Karpas-422 (cell line): ENCODE data around the gene LCN1. TPM values are rescaled to one million over a fixed set of nuclear protein-coding genes. Genes with fewer than 3 reads are reported as not detected.
"Not testable (repeated sequence)": the region's sequence is repeated elsewhere in the genome, so short reads cannot be mapped to it uniquely, and the experiment has no call there.

ENCODE experiments used
- DNase-seq: peaks from one replicate; pipeline ENCODE4 v3.0.0-alpha.2; 2015
- H2AFZ ChIP-seq: fragments of 200-600 bp; sonication (generic); 2 replicates; pipeline ENCODE4 v1.6.1; 2014; ENCODE audit warnings: antibody characterized with exemption, low read length, mixed read lengths
- H3K27ac ChIP-seq: fragments of 200-600 bp; sonication (generic); 2 replicates; pipeline ENCODE4 v1.5.1; 2014; ENCODE audit warnings: mild to moderate bottlenecking, low read length, moderate library complexity
- H3K27me3 ChIP-seq: fragments of 200-600 bp; sonication (generic); 2 replicates; pipeline ENCODE4 v1.6.1; 2014; ENCODE audit warnings: low read length, mixed read lengths
- H3K36me3 ChIP-seq: fragments of 200-600 bp; sonication (generic); 2 replicates; pipeline ENCODE4 v1.6.1; 2014; ENCODE audit warnings: low read length, mixed read lengths; ENCODE audit not compliant: insufficient read depth
- H3K4me1 ChIP-seq: fragments of 200-600 bp; sonication (generic); 2 replicates; pipeline ENCODE4 v1.6.1; 2014; ENCODE audit warnings: mild to moderate bottlenecking, low read length, mixed read lengths
- H3K4me2 ChIP-seq: fragments of 200-600 bp; sonication (generic); 2 replicates; pipeline ENCODE4 v1.6.1; 2014; ENCODE audit warnings: low read length, low read depth, mild to moderate bottlenecking; ENCODE audit not compliant: poor library complexity, severe bottlenecking
- H3K4me3 ChIP-seq: fragments of 200-600 bp; sonication (generic); 2 replicates; pipeline ENCODE4 v1.5.1; 2014; ENCODE audit warnings: mild to moderate bottlenecking, antibody characterized with exemption, low read length, mixed read lengths
- H3K79me2 ChIP-seq: fragments of 200-600 bp; sonication (generic); 2 replicates; pipeline ENCODE4 v1.6.1; 2014; ENCODE audit warnings: mild to moderate bottlenecking, low read length, mixed read lengths
- H3K9ac ChIP-seq: fragments of 200-600 bp; sonication (generic); 2 replicates; pipeline ENCODE4 v1.6.0; 2014; ENCODE audit warnings: low read length
- H3K9me2 ChIP-seq: fragments of 200-600 bp; sonication (generic), shearing (Covaris generic); replicated peaks from 2 replicates; pipeline ENCODE4 v1.6.0; 2014; ENCODE audit warnings: mild to moderate bottlenecking, low read length, moderate library complexity; ENCODE audit not compliant: insufficient read depth
- H3K9me3 ChIP-seq: fragments of 300-700, 200-600 bp; sonication (generic); 2 replicates; pipeline ENCODE4 v1.6.1; 2014; ENCODE audit warnings: low read length, mixed read lengths
- H4K20me1 ChIP-seq: fragments of 200-600 bp; sonication (generic); 2 replicates; pipeline ENCODE4 v1.6.1; 2014; ENCODE audit warnings: mild to moderate bottlenecking, antibody characterized with exemption, low read length, low read depth; ENCODE audit not compliant: insufficient read depth
- total RNA-seq: library from RNA; depleted of rRNA; stranded (reverse); fragments of >200 nt; shearing (Covaris generic); gene quantifications from 2 replicates; pipeline ENCODE4 v1.2.3, GENCODE V29; 2014; ENCODE audit warnings: low replicate concordance

Gene LCN1
- total RNA-seq, 1 experiment from 2014 or later, result not detected

GRCh38 chr9:135522931-135523330, 1.7 kb downstream of the LCN1 start:
- H3K27ac ChIP-seq, result no peak overlapping the region
- H3K4me1 ChIP-seq, result no peaks in the 10 kb centered on the region
- H3K9ac ChIP-seq, result no peak overlapping the region
- H3K27me3 ChIP-seq, result no peaks in the 10 kb centered on the region
- no peaks in the 10 kb centered on the region for H3K9me3 ChIP-seq
- H3K36me3 ChIP-seq, result no peaks in the 10 kb centered on the region
- DNase-seq, result no peak
- no peak overlapping the region for H3K4me3 ChIP-seq
- no peak overlapping the region for H2AFZ ChIP-seq
- no peaks in the 10 kb centered on the region for H3K9me2 ChIP-seq
- no peaks in the 10 kb centered on the region for H4K20me1 ChIP-seq
- H3K79me2 ChIP-seq, result no peaks in the 10 kb centered on the region
- H3K4me2 ChIP-seq, result no peak overlapping the region

GRCh38 chr9:135523521-135524129, 2.4 kb downstream of the LCN1 start:
- Histone ChIP-seq H2AFZ (no peak overlapping the region), H3K4me2 (no peak overlapping the region)

GRCh38 chr9:135524130-135524861, 3.1 kb downstream of the LCN1 start:
- H3K27me3 ChIP-seq, result no peaks in the 10 kb centered on the region
- no peak overlapping the region for H3K4me3 ChIP-seq
- no peak overlapping the region for H3K4me2 ChIP-seq
- H3K27ac ChIP-seq, result no peak overlapping the region
- H2AFZ ChIP-seq, result no peak overlapping the region
- DNase-seq, result no peak
- H3K36me3 ChIP-seq, result no peaks in the 10 kb centered on the region
- no peaks in the 10 kb centered on the region for H4K20me1 ChIP-seq
- no peaks in the 10 kb centered on the region for H3K4me1 ChIP-seq
- H3K9me3 ChIP-seq, result no peaks in the 10 kb centered on the region
- H3K9ac ChIP-seq, result no peak overlapping the region
- H3K9me2 ChIP-seq, result no peaks in the 10 kb centered on the region
- H3K79me2 ChIP-seq, result no peaks in the 10 kb centered on the region

More at GRCh38 chr9:135523521-135524129, 2.4 kb downstream of the LCN1 start:
- Histone ChIP-seq H3K79me2 (no peaks in the 10 kb centered on the region), H3K27ac (no peak overlapping the region), H3K4me1 (no peaks in the 10 kb centered on the region), H3K9ac (no peak overlapping the region), H4K20me1 (no peaks in the 10 kb centered on the region), H3K27me3 (no peaks in the 10 kb centered on the region), H3K9me3 (no peaks in the 10 kb centered on the region), H3K4me3 (no peak overlapping the region), H3K9me2 (no peaks in the 10 kb centered on the region), H3K36me3 (no peaks in the 10 kb centered on the region)
- DNase-seq, result no peak

GRCh38 chr9:135525241-135526088, 4.2 kb downstream of the LCN1 start:
- no peaks in the 10 kb centered on the region for H3K9me3 ChIP-seq
- H3K9me2 ChIP-seq, result no peaks in the 10 kb centered on the region
- H3K4me1 ChIP-seq, result no peaks in the 10 kb centered on the region
- no peak overlapping the region for H3K4me3 ChIP-seq
- no peak overlapping the region for H3K4me2 ChIP-seq
- no peaks in the 10 kb centered on the region for H4K20me1 ChIP-seq
- no peaks in the 10 kb centered on the region for H3K36me3 ChIP-seq
- no peak overlapping the region for H3K27ac ChIP-seq
- H3K79me2 ChIP-seq, result no peaks in the 10 kb centered on the region
- DNase-seq, result no peak
- H3K9ac ChIP-seq, result no peak overlapping the region
- no peaks in the 10 kb centered on the region for H3K27me3 ChIP-seq
- H2AFZ ChIP-seq, result no peak overlapping the region

- DNase-seq, result no peak
- no peaks in the 10 kb centered on the region for H3K79me2 ChIP-seq
- no peak overlapping the region for H2AFZ ChIP-seq
- no peaks in the 10 kb centered on the region for H3K27me3 ChIP-seq
- H3K36me3 ChIP-seq, result no peaks in the 10 kb centered on the region
- no peak overlapping the region for H3K27ac ChIP-seq
- H3K4me3 ChIP-seq, result no peak overlapping the region
- H3K4me2 ChIP-seq, result no peak overlapping the region
- no peak overlapping the region for H3K9ac ChIP-seq
- no peaks in the 10 kb centered on the region for H3K9me3 ChIP-seq
- H3K4me1 ChIP-seq, result no peaks in the 10 kb centered on the region
- no peaks in the 10 kb centered on the region for H4K20me1 ChIP-seq
- no peaks in the 10 kb centered on the region for H3K9me2 ChIP-seq
Observed at GRCh38 chr9:135526089-135526729, 5.0 kb downstream of the LCN1 start.

GRCh38 chr9:135526730-135527571, 5.7 kb downstream of the LCN1 start:
- Histone ChIP-seq H3K9ac (no peak overlapping the region), H3K27ac (no peak overlapping the region), H2AFZ (no peak overlapping the region), H3K9me3 (no peaks in the 10 kb centered on the region), H3K4me2 (no peak overlapping the region), H3K36me3 (no peaks in the 10 kb centered on the region), H3K27me3 (no peaks in the 10 kb centered on the region), H3K9me2 (no peaks in the 10 kb centered on the region), H3K79me2 (no peaks in the 10 kb centered on the region), H3K4me1 (no peaks in the 10 kb centered on the region), H4K20me1 (no peaks in the 10 kb centered on the region), H3K4me3 (no peak overlapping the region)
- DNase-seq, result no peak

GRCh38 chr9:135528842-135529435, 7.7 kb downstream of the LCN1 start:
- not testable (repeated sequence) for H3K9me3 ChIP-seq, H2AFZ ChIP-seq, H4K20me1 ChIP-seq, H3K9me2 ChIP-seq, H3K27me3 ChIP-seq, H3K79me2 ChIP-seq, H3K36me3 ChIP-seq, H3K27ac ChIP-seq, DNase-seq, H3K9ac ChIP-seq, H3K4me3 ChIP-seq, H3K4me1 ChIP-seq, H3K4me2 ChIP-seq
